GM20000 (cell line): ENCODE measurements around the gene GPR35.
A peak's percentile ranks its signal among the peaks of the same experiment; 100 is the strongest.

ENCODE experiments used
- DNase-seq: peaks from one replicate; pipeline ENCODE4 v3.0.0; 2012; ENCODE audit warnings: low spot score
- CTCF ChIP-seq: IDR thresholded peaks from 2 replicates; pipeline ENCODE4 v1.5.1; 2012; ENCODE audit warnings: mild to moderate bottlenecking, control low read depth; ENCODE audit errors: extremely low read depth, missing control alignments

The GPR35 gene

GRCh38 chr2:240585681-240586197 is 39.5 kb upstream of the GPR35 start:
- DNase-seq, result no peak
- no peak for TF ChIP-seq CTCF

DNA sequence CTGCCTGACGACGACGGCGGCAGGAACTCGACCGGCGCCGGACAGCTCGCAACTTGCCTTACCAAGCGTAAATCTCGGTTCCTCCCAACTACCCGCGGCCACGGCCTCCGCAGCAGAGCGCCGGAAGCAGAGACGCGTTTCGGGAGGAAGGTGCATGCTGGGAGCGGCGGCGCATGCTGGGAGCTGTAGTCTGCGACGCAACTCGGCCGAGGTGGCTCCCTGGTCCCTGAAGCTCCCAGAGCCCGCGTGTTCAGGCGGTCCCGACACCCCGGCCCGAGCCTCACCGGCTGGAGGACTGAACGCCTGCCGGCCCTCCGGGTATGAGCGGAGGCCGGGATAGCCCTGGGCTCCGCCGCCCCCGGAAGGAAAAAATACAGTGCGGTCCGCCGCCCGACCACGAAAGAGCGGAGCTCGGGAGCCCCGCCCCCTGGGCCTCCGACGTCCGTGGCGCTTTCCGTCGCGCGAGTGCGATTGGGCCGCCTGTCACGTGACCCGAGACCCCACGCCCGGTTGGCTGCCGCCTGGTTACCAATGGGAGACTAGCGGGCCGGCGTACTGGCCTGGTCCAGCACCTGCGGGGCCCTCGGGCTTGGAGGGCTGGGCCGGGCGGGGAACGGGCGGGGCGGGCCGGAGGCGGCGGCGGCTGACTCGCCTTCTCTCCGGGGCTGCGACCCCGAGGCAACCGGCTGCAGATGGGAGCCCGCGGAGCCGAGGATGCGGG is 38.9 kb upstream of the GPR35 start, which contains the start of gene CAPN10:
TSS of gene CAPN10 (plus strand) at position 537 of the 721 bp plus-strand sequence. CDS start at position 715, 178 bp downstream.
- DNase-seq, result peak; percentile 97
- TF ChIP-seq CTCF, result no peak

GRCh38 chr2:240586919-240587800 is 38.1 kb upstream of the GPR35 start:
- DNase-seq, result peak; percentile 68
- no peak for TF ChIP-seq CTCF

DNA sequence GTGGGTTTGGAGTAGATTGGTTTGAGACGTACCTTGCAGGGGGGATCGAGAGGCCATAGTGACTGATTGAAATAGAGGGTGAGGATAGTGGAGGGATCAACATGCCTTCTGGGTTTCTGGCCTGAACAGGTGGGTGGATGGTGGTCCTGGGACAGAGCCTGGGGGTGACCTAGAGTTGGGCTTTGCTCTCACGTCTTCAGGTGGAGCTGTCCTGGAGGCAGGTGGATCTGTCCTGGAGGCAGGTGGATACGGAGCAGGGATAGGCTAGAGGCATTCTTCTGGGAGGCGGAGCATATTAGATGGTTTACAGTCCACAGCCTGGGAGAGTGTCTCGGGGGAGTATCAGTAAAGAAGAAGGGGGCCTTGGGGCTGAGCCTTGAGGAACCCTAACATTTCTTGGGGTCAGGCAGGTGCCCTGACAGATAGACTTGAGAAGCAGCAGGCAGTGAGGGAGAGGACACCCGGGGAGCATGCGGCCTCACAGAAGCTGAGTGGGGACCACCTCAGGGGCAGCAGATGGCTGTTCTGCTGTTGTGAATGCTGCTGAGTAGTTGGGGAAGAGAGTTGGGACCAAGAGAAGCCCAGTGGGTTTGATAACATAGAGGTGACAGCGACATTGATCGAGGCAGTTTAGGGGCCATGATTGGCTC is 37.1 kb upstream of the GPR35 start:
- TF ChIP-seq CTCF, result no peak
- no peak for DNase-seq

- DNase-seq, result no peak
- TF ChIP-seq CTCF, result no peak
Observed at GRCh38 chr2:240588669-240589068, 36.6 kb upstream of the GPR35 start.

DNA sequence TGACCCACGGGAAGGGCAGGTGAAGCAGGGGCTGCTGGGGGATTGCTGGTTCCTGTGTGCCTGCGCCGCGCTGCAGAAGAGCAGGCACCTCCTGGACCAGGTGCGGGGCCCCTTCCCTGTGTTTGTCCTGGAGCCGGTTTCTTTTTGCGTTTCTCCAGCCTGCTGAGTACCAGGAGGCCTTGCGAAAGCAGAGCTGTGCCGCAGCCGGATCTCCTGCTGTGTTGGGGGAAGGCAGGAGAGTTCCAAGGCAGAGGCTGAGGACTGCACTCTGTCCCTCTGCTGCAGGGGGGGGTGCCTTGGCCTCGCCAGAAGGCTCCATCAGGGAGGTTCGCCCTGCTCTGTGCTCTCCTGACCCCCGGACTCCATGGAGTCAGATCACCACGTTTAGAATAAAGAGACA is 35.9 kb upstream of the GPR35 start:
- TF ChIP-seq CTCF, result no peak
- no peak for DNase-seq
